Measurements from ENCODE around the gene TIMM8A.

DNA sequence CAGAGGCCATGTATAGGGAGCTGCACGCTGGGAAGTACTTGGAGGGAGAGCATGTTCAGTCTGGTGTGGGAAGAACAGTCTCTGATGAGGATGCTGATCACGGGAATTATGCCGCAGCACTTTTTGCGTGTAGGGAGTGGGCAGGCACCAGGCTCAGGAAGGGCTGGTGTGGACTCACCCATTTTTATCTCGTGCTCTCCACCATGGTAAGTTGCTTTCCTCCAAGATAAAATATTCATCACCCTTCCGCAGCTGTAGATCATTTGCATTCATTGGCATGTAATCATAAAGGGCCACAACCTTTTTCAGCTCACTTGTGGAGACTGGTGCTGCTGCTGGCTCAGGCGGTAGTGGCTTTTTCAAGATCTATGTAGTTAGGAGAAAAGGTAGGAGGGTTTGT lies 11.8 kb upstream of the TIMM8A start:
- TF ChIP-seq, protein P1, sequence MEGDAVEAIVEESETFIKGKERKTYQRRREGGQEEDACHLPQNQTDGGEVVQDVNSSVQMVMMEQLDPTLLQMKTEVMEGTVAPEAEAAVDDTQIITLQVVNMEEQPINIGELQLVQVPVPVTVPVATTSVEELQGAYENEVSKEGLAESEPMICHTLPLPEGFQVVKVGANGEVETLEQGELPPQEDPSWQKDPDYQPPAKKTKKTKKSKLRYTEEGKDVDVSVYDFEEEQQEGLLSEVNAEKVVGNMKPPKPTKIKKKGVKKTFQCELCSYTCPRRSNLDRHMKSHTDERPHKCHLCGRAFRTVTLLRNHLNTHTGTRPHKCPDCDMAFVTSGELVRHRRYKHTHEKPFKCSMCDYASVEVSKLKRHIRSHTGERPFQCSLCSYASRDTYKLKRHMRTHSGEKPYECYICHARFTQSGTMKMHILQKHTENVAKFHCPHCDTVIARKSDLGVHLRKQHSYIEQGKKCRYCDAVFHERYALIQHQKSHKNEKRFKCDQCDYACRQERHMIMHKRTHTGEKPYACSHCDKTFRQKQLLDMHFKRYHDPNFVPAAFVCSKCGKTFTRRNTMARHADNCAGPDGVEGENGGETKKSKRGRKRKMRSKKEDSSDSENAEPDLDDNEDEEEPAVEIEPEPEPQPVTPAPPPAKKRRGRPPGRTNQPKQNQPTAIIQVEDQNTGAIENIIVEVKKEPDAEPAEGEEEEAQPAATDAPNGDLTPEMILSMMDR (IDR thresholded peaks at IDR 0.05; ENCODE audit: low read depth, low read length, missing input control), result no peak
- TF ChIP-seq YY1 (IDR thresholded peaks at IDR 0.05), result no peak
- TF ChIP-seq, protein P2, sequence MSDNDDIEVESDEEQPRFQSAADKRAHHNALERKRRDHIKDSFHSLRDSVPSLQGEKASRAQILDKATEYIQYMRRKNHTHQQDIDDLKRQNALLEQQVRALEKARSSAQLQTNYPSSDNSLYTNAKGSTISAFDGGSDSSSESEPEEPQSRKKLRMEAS (IDR thresholded peaks at IDR 0.05), result no peak
- TF ChIP-seq GABPA (IDR thresholded peaks at IDR 0.05 in 1 of 2, conservative IDR thresholded peaks at IDR 0.05 in 1 of 2), result no peak
- TF ChIP-seq JUND (IDR thresholded peaks at IDR 0.05), result no peak
- TF ChIP-seq SP1 (IDR thresholded peaks at IDR 0.05), result no peak

All from liver (tissue), 3 donors.